IMR-90 (cell line): ENCODE data around the gene EFCAB8. TPM values are rescaled to one million over a fixed set of nuclear protein-coding genes. Genes with fewer than 3 reads are reported as not detected.

Experiments
- ATAC-seq: fragments of 200-7000 bp; cut with Tn5 transposase; 2 replicates; pipeline ENCODE4 v1.9.1; 2020; ENCODE audit warnings: low read depth, mild to moderate bottlenecking, moderate library complexity
- BruUV-seq: library from RNA; stranded (reverse); fragments of 400-500 nt; replicated peaks from 2 replicates; lab custom pipeline; 2021; lab: Mats Ljungman, UMichigan
- CTCF ChIA-PET: fragments of 300-600 bp; formaldehyde crosslinking; extraction: SDS; loops from one replicate; lab custom pipeline; 2021; ENCODE audit warnings: antibody characterized with exemption; lab: Yijun Ruan, JAX
- POLR2A ChIA-PET: fragments of 300-600 bp; sonication (Branson Sonifier 250); formaldehyde crosslinking; loops from one replicate; lab custom pipeline; 2022; ENCODE audit warnings: antibody characterized with exemption; ENCODE audit not compliant: unreplicated experiment; lab: Charles Lee
- DNase-seq: peaks from one replicate; pipeline ENCODE4 v3.0.0; 2013
- H2AFZ ChIP-seq: replicated peaks from 2 replicates; pipeline ENCODE3; 2013; ENCODE audit warnings: low read length, mild to moderate bottlenecking; ENCODE audit not compliant: poor library complexity
- H2AK5ac ChIP-seq: 2 replicates; pipeline ENCODE4 v1.6.1; 2013; ENCODE audit warnings: low read depth, low read length, inconsistent platforms
- H2AK9ac ChIP-seq: replicated peaks from 2 replicates; pipeline ENCODE3; 2013; ENCODE audit warnings: mild to moderate bottlenecking, low read depth, low read length, moderate library complexity; ENCODE audit not compliant: poor library complexity
- H2BK120ac ChIP-seq: 2 replicates; pipeline ENCODE4 v1.6.1; 2013; ENCODE audit warnings: low read depth, low read length, inconsistent platforms
- H2BK15ac ChIP-seq: 3 replicates; pipeline ENCODE4 v1.6.1; 2013; ENCODE audit warnings: low read depth, low read length, inconsistent platforms
- H2BK20ac ChIP-seq: 2 replicates; pipeline ENCODE4 v1.6.1; 2013; ENCODE audit warnings: low read depth, mild to moderate bottlenecking, inconsistent platforms, low read length, moderate library complexity
- H2BK5ac ChIP-seq: 2 replicates; pipeline ENCODE4 v1.6.1; 2013; ENCODE audit warnings: mild to moderate bottlenecking, low read depth, low read length, inconsistent platforms; ENCODE audit not compliant: poor library complexity, severe bottlenecking
- H3K14ac ChIP-seq: replicated peaks from 2 replicates; pipeline ENCODE4 v1.6.1; 2013; ENCODE audit warnings: low read depth, low read length, inconsistent platforms
- H3K18ac ChIP-seq: 2 replicates; pipeline ENCODE4 v1.6.1; 2013; ENCODE audit warnings: low read depth, low read length, control low read depth
- H3K23ac ChIP-seq: 2 replicates; pipeline ENCODE4 v1.6.1; 2013; ENCODE audit warnings: low read depth, low read length, inconsistent platforms
- H3K27ac ChIP-seq: 2 replicates; pipeline ENCODE4 v1.5.1; 2013; ENCODE audit warnings: mild to moderate bottlenecking, control low read depth, low read length; ENCODE audit not compliant: insufficient read depth
- H3K27me3 ChIP-seq: 2 replicates; pipeline ENCODE4 v1.6.1; 2013; ENCODE audit warnings: low read length; ENCODE audit not compliant: control insufficient read depth, insufficient read depth
- H3K36me3 ChIP-seq: 2 replicates; pipeline ENCODE4 v1.6.1; 2013; ENCODE audit warnings: low read length, mixed read lengths; ENCODE audit not compliant: control insufficient read depth, insufficient read depth
- H3K4ac ChIP-seq: 2 replicates; pipeline ENCODE4 v1.6.1; 2013; ENCODE audit warnings: low read depth, low read length, inconsistent platforms
- H3K4me1 ChIP-seq: 2 replicates; pipeline ENCODE4 v1.6.1; 2013; ENCODE audit warnings: low read length, mixed read lengths; ENCODE audit not compliant: control insufficient read depth, insufficient read depth
- H3K4me2 ChIP-seq: 2 replicates; pipeline ENCODE4 v1.6.1; 2013; ENCODE audit warnings: low read depth, mild to moderate bottlenecking, control low read depth, low read length, moderate library complexity
- H3K4me3 ChIP-seq: 2 replicates; pipeline ENCODE4 v1.5.1; 2013; ENCODE audit warnings: low read depth, mild to moderate bottlenecking, control low read depth, low read length, moderate library complexity; ENCODE audit not compliant: insufficient read depth
- H3K56ac ChIP-seq: 2 replicates; pipeline ENCODE4 v1.6.1; 2013; ENCODE audit warnings: low read length, inconsistent platforms; ENCODE audit not compliant: insufficient read depth; ENCODE audit errors: extremely low read depth
- H3K79me1 ChIP-seq, 2 experiments: 2 replicates each; pipeline ENCODE4 v1.6.1; 2013; ENCODE audit warnings: low read length in 2 of 2, inconsistent platforms in 1 of 2, low read depth in 1 of 2
- H3K9ac ChIP-seq: 2 replicates; pipeline ENCODE4 v1.6.1; 2013; ENCODE audit warnings: low read depth, low read length, control low read depth
- H3K9me1 ChIP-seq: 2 replicates; pipeline ENCODE4 v1.6.1; 2013; ENCODE audit warnings: low read length, inconsistent platforms; ENCODE audit not compliant: insufficient read depth
- H3K9me3 ChIP-seq: 2 replicates; pipeline ENCODE4 v1.6.1; 2013; ENCODE audit warnings: low read length; ENCODE audit not compliant: control insufficient read depth, insufficient read depth
- H4K20me1 ChIP-seq: 2 replicates; pipeline ENCODE4 v1.6.1; 2013; ENCODE audit warnings: low read length, inconsistent platforms; ENCODE audit not compliant: insufficient read depth
- H4K5ac ChIP-seq: 2 replicates; pipeline ENCODE4 v1.6.1; 2013; ENCODE audit warnings: mild to moderate bottlenecking, low read depth, low read length, control low read depth
- H4K8ac ChIP-seq, 2 experiments: 2 replicates each; pipeline ENCODE4 v1.6.1; 2013; ENCODE audit warnings: low read depth in 2 of 2, low read length in 2 of 2, control low read depth in 1 of 2, inconsistent platforms in 1 of 2
- H4K91ac ChIP-seq: 2 replicates; pipeline ENCODE4 v1.6.1; 2013; ENCODE audit warnings: low read depth, low read length, inconsistent platforms; ENCODE audit not compliant: insufficient read depth
- BHLHE40 ChIP-seq: fragments of 150-350 bp; IDR thresholded peaks from 2 replicates; pipeline ENCODE4 v1.6.1; 2016; ENCODE audit warnings: mild to moderate bottlenecking, low read depth, low read length
- CHD1 ChIP-seq: IDR thresholded peaks from 2 replicates; pipeline ENCODE4 v1.6.1; 2012; ENCODE audit warnings: low read depth, low read length, improper control_type of control experiment
- CTCF ChIP-seq: conservative IDR thresholded peaks from 2 replicates; pipeline ENCODE4 v1.5.1; 2012; ENCODE audit warnings: mild to moderate bottlenecking, low read depth, low read length, improper control_type of control experiment
- RFX5 ChIP-seq: IDR thresholded peaks from 2 replicates; pipeline ENCODE4 v1.8.0; 2012; ENCODE audit warnings: low read depth, mild to moderate bottlenecking, low read length, moderate library complexity
- WGBS, 2 experiments: methylation state at CpG; one replicate each; pipeline versions ENCODE4 v1.1.5 to v1.1.7; 2013; ENCODE audit warnings: missing lambda C conversion rate in 2 of 2; ENCODE audit not compliant: insufficient read length in 1 of 2; ENCODE audit errors: extremely low coverage in 2 of 2; 5-methylcytosine and 5-hydroxymethylcytosine counted together
- dilution Hi-C: fragments of 300-500 bp; cut with HindIII; formaldehyde crosslinking; loops from one replicate; pipeline ENCODE4 v1.14.3; 2018; ENCODE audit warnings: low sequenced_read_pairs; ENCODE audit not compliant: unreplicated experiment
- in situ Hi-C: fragments of 300-500 bp; cut with MboI; formaldehyde crosslinking; loops from 3 replicates; pipeline ENCODE4 v1.14.3; 2019; ENCODE audit warnings: low sequenced_read_pairs, inconsistent platforms, mixed read lengths
- intact Hi-C: fragments of 100-400 bp; cut with micrococcal nuclease; formaldehyde crosslinking; loops from 2 replicates; pipeline ENCODE4 v1.10.0; 2022
- polyA plus RNA-seq, 3 experiments: library from polyadenylated mRNA; depleted of rRNA; stranded (reverse); fragments of >200 nt; gene quantifications; 2 replicates each; pipeline ENCODE4 v1.2.3, GENCODE V29; 2012; ENCODE audit warnings: low replicate concordance in 1 of 3
- total RNA-seq: library from RNA; depleted of rRNA; stranded (reverse); fragments of >200 nt; gene quantifications from 2 replicates; pipeline ENCODE4 v1.2.3, GENCODE V29; 2012

EFCAB8 gene
- total and polyA plus RNA-seq, 2 of the 4 experiments (the other 2 are of a cell fraction): not detected

GRCh38 chr20:32970115-32970972 is 111.6 kb downstream of the EFCAB8 start:
- Histone ChIP-seq H3K4me2 (no peak overlapping the region), H3K56ac (no peak overlapping the region), H2BK5ac (no peak overlapping the region), H3K23ac (no peak overlapping the region), H3K36me3 (no peaks in the 10 kb centered on the region), H3K9me3 (no peaks in the 10 kb centered on the region), H3K9ac (no peak overlapping the region), H3K27ac (no peak overlapping the region), H3K9me1 (no peaks in the 10 kb centered on the region), H4K20me1 (no peaks in the 10 kb centered on the region), H2AFZ (no peak overlapping the region), H2AK5ac (no peak overlapping the region), H2BK15ac (no peak overlapping the region), H3K18ac (no peak overlapping the region), H2AK9ac (no peak overlapping the region), H3K4ac (no peak overlapping the region), H4K91ac (no peak overlapping the region), H4K5ac (no peak overlapping the region), H3K79me1 (no peaks in the 10 kb centered on the region), H2BK20ac (no peak overlapping the region), H4K8ac (no peak overlapping the region), H2BK120ac (no peak overlapping the region), H3K4me3 (no peak overlapping the region), H3K27me3 (peaks cover 18% of the 10 kb centered on the region), H3K4me1 (no peaks in the 10 kb centered on the region), H3K14ac (no peak overlapping the region)
- dilution Hi-C loops (no loop called here), in situ Hi-C loops (no loop called here), intact Hi-C loops (no loop called here)
- ATAC-seq (no peak), DNase-seq (no peak)
- ChIA-PET POLR2A (no interaction called here), CTCF (no interaction called here)
- BruUV-seq: no TSS peak
- TF ChIP-seq RFX5 (no peak), BHLHE40 (no peak), CTCF (no peak), CHD1 (no peak)
- 60% methylated on average over 8 of the region's 15 CpGs; no CpG with 5 or more reads in 1 of the 2 experiments for WGBS, 2 experiments
